ENCODE data around the gene PTPN23. TPM values are rescaled to one million over a fixed set of nuclear protein-coding genes. Genes with fewer than 3 reads are reported as not detected.

The PTPN23 gene
- total and polyA plus RNA-seq, 2 of the 13 experiments (the other 11 are each of a cell fraction or from before 2014, with no cell fraction given) = 2.3 to 3.7 TPM

DNA sequence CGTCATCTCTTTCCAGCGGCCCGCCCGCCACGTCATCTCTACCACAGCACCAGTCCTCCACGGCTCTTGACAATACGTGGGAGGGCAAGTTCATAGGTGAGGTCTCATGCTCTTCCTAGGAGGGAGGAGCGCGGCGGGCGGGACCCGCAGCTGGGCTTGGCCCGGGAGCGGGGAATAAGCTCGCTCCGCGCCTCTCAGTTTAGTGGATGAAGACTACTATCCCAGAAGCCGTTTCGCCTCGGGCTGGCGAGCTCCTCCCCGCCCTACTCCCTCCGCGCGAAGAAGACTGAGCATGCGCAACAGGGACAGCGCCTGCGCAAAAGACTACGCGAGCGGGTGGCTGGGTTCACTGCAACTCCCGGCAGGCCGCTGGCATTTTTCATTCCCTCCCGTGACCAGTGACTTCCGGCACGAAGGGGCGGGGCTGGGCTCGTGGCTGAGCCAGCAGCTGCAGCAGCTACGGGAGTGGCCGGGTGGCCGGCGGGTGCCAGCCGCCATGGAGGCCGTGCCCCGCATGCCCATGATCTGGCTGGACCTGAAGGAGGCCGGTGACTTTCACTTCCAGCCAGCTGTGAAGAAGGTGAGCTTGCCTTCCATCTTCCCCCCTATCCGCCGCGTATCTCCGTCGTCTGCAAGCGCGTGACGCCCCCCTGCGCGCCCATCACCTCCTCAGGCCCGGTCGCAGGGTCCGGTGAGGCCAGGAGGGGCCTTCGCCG is at the start of gene PTPN23 (continued):
- TF ChIP-seq ASH2L (IDR thresholded peaks at IDR 0.05; ENCODE audit: insufficient read length, low read depth, low read length) (peak; percentile 72), SUZ12 (IDR thresholded peaks at IDR 0.05; ENCODE audit: low read depth, low read length) (peak; percentile 28; the same call in 1 of the 2 replicates), ZNF382 (CRISPR knock-in tag; IDR thresholded peaks at IDR 0.05; ENCODE audit: borderline replicate concordance) (no peak), DNMT3B (CRISPR knock-in tag; conservative IDR thresholded peaks at IDR 0.05) (no peak), ZSCAN12 (CRISPR knock-in tag; IDR thresholded peaks at IDR 0.05) (no peak), MED1 (CRISPR knock-in tag; IDR thresholded peaks at IDR 0.05) (peak; percentile 77), CSRNP1 (CRISPR knock-in tag; IDR thresholded peaks at IDR 0.05) (peak; percentile 61; the same call in 1 of the 2 replicates), TFDP1 (CRISPR knock-in tag; IDR thresholded peaks at IDR 0.05; ENCODE audit: borderline replicate concordance) (peak; percentile 66; the same call in 1 of the 2 replicates), ZNF33B (CRISPR knock-in tag; IDR thresholded peaks at IDR 0.05) (0 out of 2 replicates have a peak, but pooled peaks have one; percentile 34), SP140L (CRISPR knock-in tag; IDR thresholded peaks at IDR 0.05; ENCODE audit: borderline replicate concordance) (no peak), BRD4 (CRISPR knock-in tag; IDR thresholded peaks at IDR 0.05) (peak; percentile 90; the same call in 1 of the 2 replicates), DMAP1 (CRISPR knock-in tag; IDR thresholded peaks at IDR 0.05) (peak; percentile 78; the same call in 1 of the 2 replicates), ZMYM3 (CRISPR knock-in tag; IDR thresholded peaks at IDR 0.05) (no peak), ZNF670 (CRISPR knock-in tag; IDR thresholded peaks at IDR 0.05; ENCODE audit: borderline replicate concordance) (no peak), ZNF615 (CRISPR knock-in tag; IDR thresholded peaks at IDR 0.05; ENCODE audit: borderline replicate concordance) (no peak)
- TF ChIP-seq, protein P1, sequence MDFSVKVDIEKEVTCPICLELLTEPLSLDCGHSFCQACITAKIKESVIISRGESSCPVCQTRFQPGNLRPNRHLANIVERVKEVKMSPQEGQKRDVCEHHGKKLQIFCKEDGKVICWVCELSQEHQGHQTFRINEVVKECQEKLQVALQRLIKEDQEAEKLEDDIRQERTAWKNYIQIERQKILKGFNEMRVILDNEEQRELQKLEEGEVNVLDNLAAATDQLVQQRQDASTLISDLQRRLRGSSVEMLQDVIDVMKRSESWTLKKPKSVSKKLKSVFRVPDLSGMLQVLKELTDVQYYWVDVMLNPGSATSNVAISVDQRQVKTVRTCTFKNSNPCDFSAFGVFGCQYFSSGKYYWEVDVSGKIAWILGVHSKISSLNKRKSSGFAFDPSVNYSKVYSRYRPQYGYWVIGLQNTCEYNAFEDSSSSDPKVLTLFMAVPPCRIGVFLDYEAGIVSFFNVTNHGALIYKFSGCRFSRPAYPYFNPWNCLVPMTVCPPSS (IDR thresholded peaks at IDR 0.05) = no peak
- TF ChIP-seq, protein P2, sequence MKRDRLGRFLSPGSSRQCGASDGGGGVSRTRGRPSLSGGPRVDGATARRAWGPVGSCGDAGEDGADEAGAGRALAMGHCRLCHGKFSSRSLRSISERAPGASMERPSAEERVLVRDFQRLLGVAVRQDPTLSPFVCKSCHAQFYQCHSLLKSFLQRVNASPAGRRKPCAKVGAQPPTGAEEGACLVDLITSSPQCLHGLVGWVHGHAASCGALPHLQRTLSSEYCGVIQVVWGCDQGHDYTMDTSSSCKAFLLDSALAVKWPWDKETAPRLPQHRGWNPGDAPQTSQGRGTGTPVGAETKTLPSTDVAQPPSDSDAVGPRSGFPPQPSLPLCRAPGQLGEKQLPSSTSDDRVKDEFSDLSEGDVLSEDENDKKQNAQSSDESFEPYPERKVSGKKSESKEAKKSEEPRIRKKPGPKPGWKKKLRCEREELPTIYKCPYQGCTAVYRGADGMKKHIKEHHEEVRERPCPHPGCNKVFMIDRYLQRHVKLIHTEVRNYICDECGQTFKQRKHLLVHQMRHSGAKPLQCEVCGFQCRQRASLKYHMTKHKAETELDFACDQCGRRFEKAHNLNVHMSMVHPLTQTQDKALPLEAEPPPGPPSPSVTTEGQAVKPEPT (CRISPR knock-in tag; IDR thresholded peaks at IDR 0.05; ENCODE audit: low read depth) = peak; percentile 49; the same call in 1 of the 2 replicates
- TF ChIP-seq, protein P3, sequence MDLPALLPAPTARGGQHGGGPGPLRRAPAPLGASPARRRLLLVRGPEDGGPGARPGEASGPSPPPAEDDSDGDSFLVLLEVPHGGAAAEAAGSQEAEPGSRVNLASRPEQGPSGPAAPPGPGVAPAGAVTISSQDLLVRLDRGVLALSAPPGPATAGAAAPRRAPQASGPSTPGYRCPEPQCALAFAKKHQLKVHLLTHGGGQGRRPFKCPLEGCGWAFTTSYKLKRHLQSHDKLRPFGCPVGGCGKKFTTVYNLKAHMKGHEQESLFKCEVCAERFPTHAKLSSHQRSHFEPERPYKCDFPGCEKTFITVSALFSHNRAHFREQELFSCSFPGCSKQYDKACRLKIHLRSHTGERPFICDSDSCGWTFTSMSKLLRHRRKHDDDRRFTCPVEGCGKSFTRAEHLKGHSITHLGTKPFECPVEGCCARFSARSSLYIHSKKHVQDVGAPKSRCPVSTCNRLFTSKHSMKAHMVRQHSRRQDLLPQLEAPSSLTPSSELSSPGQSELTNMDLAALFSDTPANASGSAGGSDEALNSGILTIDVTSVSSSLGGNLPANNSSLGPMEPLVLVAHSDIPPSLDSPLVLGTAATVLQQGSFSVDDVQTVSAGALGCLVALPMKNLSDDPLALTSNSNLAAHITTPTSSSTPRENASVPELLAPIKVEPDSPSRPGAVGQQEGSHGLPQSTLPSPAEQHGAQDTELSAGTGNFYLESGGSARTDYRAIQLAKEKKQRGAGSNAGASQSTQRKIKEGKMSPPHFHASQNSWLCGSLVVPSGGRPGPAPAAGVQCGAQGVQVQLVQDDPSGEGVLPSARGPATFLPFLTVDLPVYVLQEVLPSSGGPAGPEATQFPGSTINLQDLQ (CRISPR knock-in tag; IDR thresholded peaks at IDR 0.05) = no peak
- TF ChIP-seq, protein P4, sequence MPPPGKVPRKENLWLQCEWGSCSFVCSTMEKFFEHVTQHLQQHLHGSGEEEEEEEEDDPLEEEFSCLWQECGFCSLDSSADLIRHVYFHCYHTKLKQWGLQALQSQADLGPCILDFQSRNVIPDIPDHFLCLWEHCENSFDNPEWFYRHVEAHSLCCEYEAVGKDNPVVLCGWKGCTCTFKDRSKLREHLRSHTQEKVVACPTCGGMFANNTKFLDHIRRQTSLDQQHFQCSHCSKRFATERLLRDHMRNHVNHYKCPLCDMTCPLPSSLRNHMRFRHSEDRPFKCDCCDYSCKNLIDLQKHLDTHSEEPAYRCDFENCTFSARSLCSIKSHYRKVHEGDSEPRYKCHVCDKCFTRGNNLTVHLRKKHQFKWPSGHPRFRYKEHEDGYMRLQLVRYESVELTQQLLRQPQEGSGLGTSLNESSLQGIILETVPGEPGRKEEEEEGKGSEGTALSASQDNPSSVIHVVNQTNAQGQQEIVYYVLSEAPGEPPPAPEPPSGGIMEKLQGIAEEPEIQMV (CRISPR knock-in tag; IDR thresholded peaks at IDR 0.05; ENCODE audit: low read depth) = peak; percentile 26; the same call in 1 of the 2 replicates

Data from HepG2 (cell line).